HT-29 (cell line): ENCODE data around the gene JAKMIP1. TPM values are rescaled to one million over a fixed set of nuclear protein-coding genes. Genes with fewer than 3 reads are reported as not detected.

Experiments
- DNase-seq: peaks from one replicate; pipeline ENCODE4 v3.0.0-alpha.2; 2015; ENCODE audit warnings: low spot score
- total RNA-seq: library from RNA; depleted of rRNA; stranded (reverse); fragments of >200 nt; shearing (Covaris generic); gene quantifications from 2 replicates; pipeline ENCODE4 v1.2.3, GENCODE V29; 2014

The JAKMIP1 gene
- total RNA-seq, 1 experiment from 2014 or later: not detected

- no peak for DNase-seq
Observed at GRCh38 chr4:6097581-6097980, 102.8 kb downstream of the JAKMIP1 start.

GRCh38 chr4:6095897-6096296, 104.5 kb downstream of the JAKMIP1 start:
- no peak for DNase-seq

- DNase-seq: no peak
Observed at GRCh38 chr4:6095023-6095752, 105.2 kb downstream of the JAKMIP1 start.

GRCh38 chr4:6093671-6094070, 106.7 kb downstream of the JAKMIP1 start:
- DNase-seq: no peak

- no peak for DNase-seq
Observed at GRCh38 chr4:6092971-6093370, 107.4 kb downstream of the JAKMIP1 start.

GRCh38 chr4:6092131-6092530, 108.2 kb downstream of the JAKMIP1 start:
- no peak for DNase-seq

- DNase-seq: no peak
Observed at GRCh38 chr4:6090931-6091330, 109.4 kb downstream of the JAKMIP1 start.

- DNase-seq: no peak
Observed at GRCh38 chr4:6088950-6089349, 111.4 kb downstream of the JAKMIP1 start.

GRCh38 chr4:6087669-6088341, 112.5 kb downstream of the JAKMIP1 start:
- DNase-seq: peak; percentile 48

- DNase-seq: no peak
Observed at GRCh38 chr4:6086846-6087245, 113.5 kb downstream of the JAKMIP1 start.

GRCh38 chr4:6085691-6086628, 114.4 kb downstream of the JAKMIP1 start:
- no peak for DNase-seq

- no peak for DNase-seq
Observed at GRCh38 chr4:6085028-6085690, 115.2 kb downstream of the JAKMIP1 start.

- DNase-seq: no peak
Observed at GRCh38 chr4:6079965-6080364, 120.4 kb downstream of the JAKMIP1 start.

GRCh38 chr4:6078560-6078959, 121.8 kb downstream of the JAKMIP1 start:
- no peak for DNase-seq

GRCh38 chr4:6076391-6076790, 124.0 kb downstream of the JAKMIP1 start:
- peak; percentile 5 for DNase-seq

GRCh38 chr4:6074758-6075157, 125.6 kb downstream of the JAKMIP1 start:
- DNase-seq: no peak

- DNase-seq: no peak
Observed at GRCh38 chr4:6071959-6072720, 128.2 kb downstream of the JAKMIP1 start.

GRCh38 chr4:6071191-6071958, 129.0 kb downstream of the JAKMIP1 start:
- DNase-seq: no peak

- DNase-seq: no peak
Observed at GRCh38 chr4:6069845-6070709, 130.3 kb downstream of the JAKMIP1 start.
